ENCODE data around the gene HOMER1. TPM values are rescaled to one million over a fixed set of nuclear protein-coding genes. Genes with fewer than 3 reads are reported as not detected.
A peak's percentile ranks its signal among the peaks of the same experiment; 100 is the strongest.

Gene HOMER1, protein sequence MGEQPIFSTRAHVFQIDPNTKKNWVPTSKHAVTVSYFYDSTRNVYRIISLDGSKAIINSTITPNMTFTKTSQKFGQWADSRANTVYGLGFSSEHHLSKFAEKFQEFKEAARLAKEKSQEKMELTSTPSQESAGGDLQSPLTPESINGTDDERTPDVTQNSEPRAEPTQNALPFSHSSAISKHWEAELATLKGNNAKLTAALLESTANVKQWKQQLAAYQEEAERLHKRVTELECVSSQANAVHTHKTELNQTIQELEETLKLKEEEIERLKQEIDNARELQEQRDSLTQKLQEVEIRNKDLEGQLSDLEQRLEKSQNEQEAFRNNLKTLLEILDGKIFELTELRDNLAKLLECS
- 10 to 100 TPM in 1 of 2 donors, 1 to 10 TPM in 1; 1.6 to 11.9 TPM for total RNA-seq

GRCh38 chr5:79513704-79514390 lies at the start of gene HOMER1:
HOMER1 (minus strand) TSS chr5:79514134; CDS start chr5:79512774, 1,360 bp downstream.
- H3K36me3 ChIP-seq (replicated peaks in 1 of 2; ENCODE audit: insufficient read depth in 1 of 2, low read depth in 2 of 2), result no peaks in the 10 kb centered on the region
- peak within 1 kb of the TSS; percentile 93 to 97 (median 94) for H3K27ac ChIP-seq
- H3K9me3 ChIP-seq, result no peaks in the 10 kb centered on the region
- intact Hi-C loops (cut with DNase I), result no loop called here
- peaks cover 7% of the 10 kb centered on the region for H3K4me1 ChIP-seq
- WGBS, 2 donors, result 0 to 1% methylated on average over 13 to 42 of the region's 85 CpGs
- TF ChIP-seq POLR2A (IDR thresholded peaks at IDR 0.05) (no peak), CTCF (IDR thresholded peaks at IDR 0.05) (peak in 1 of 7 experiments; percentile 16)
- DNase-seq, result peak; percentile 75 to 82 (median 78)
- no peaks in the 10 kb centered on the region for H3K27me3 ChIP-seq
- peak within 1 kb of the TSS; percentile 63 to 67 for H3K4me3 ChIP-seq
- peak; percentile 86 for ATAC-seq

DNA sequence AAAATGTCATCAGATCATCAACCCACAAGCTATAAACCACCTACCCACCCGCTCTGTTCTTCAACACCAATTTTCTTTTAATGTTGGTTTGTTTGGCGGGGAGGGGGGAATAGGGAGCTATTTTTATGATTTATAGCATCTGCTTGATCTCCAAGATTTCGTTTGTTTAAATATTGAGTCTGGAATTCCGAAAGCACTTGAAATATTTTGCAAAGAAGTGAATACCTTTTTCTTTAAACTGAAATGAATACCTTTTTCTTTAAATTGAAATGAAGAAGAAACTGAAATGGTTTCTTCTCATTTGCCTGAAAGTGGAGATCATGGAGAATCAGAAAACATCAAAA lies 49.3 kb upstream of the HOMER1 start:
- WGBS, 2 donors, result 65 to 72% methylated on average over 4 of the region's 4 CpGs
- DNase-seq (no peak), ATAC-seq (no peak)
- Histone ChIP-seq H3K4me1 (no peaks in the 10 kb centered on the region), H3K36me3 (replicated peaks in 1 of 2; ENCODE audit: insufficient read depth in 1 of 2, low read depth in 2 of 2) (no peaks in the 10 kb centered on the region), H3K27me3 (no peaks in the 10 kb centered on the region), H3K4me3 (no peak overlapping the region), H3K27ac (no peak overlapping the region), H3K9me3 (no peaks in the 10 kb centered on the region)
- intact Hi-C loops (cut with DNase I), result no loop called here
- TF ChIP-seq POLR2A (IDR thresholded peaks at IDR 0.05), result no peak
- no peak for TF ChIP-seq CTCF (IDR thresholded peaks at IDR 0.05)

- Histone ChIP-seq H3K27me3 (no peaks in the 10 kb centered on the region), H3K36me3 (replicated peaks in 1 of 2; ENCODE audit: insufficient read depth in 1 of 2, low read depth in 2 of 2) (no peaks in the 10 kb centered on the region), H3K4me3 (no peak overlapping the region), H3K27ac (no peak overlapping the region), H3K4me1 (no peaks in the 10 kb centered on the region), H3K9me3 (no peaks in the 10 kb centered on the region)
- ATAC-seq (no peak), DNase-seq (no peak)
- intact Hi-C loops (cut with DNase I), result no loop called here
- no peak for TF ChIP-seq POLR2A (IDR thresholded peaks at IDR 0.05)
- TF ChIP-seq CTCF (IDR thresholded peaks at IDR 0.05), result no peak
- WGBS, 2 donors, result 69 to 80% methylated on average over 3 of the region's 3 CpGs
These were observed 48.7 kb upstream of the HOMER1 start for GRCh38 chr5:79562351-79563246.

DNA sequence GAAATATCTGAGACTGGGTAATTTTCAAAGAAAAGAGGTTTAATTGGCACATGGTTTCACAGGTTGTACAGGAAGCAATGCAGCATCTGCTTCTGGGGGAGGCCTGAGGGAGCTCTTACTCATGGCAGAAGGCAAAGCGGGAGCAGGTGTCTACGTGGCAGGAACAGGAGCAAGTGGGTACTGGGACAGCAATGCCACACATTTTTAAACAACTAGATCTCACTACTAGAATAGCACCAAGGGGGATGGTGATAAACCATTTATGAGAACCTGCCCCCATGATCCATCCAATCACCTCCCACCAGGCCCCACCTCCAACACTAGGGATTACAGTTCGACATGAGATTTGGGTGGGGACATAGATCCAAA lies 47.6 kb upstream of the HOMER1 start:
- Histone ChIP-seq H3K4me1 (no peaks in the 10 kb centered on the region), H3K4me3 (no peak overlapping the region), H3K9me3 (no peaks in the 10 kb centered on the region), H3K27me3 (no peaks in the 10 kb centered on the region), H3K27ac (no peak overlapping the region), H3K36me3 (replicated peaks in 1 of 2; ENCODE audit: insufficient read depth in 1 of 2, low read depth in 2 of 2) (no peaks in the 10 kb centered on the region)
- DNase-seq, result no peak
- intact Hi-C loops (cut with DNase I), result no loop called here
- ATAC-seq, result no peak
- no peak for TF ChIP-seq CTCF (IDR thresholded peaks at IDR 0.05)
- TF ChIP-seq POLR2A (IDR thresholded peaks at IDR 0.05), result no peak
- WGBS, 2 donors, result 63 to 83% methylated on average over 3 of the region's 3 CpGs
